SK-N-SH (cell line): ENCODE data around the gene HAUS3. TPM values are rescaled to one million over a fixed set of nuclear protein-coding genes. Genes with fewer than 3 reads are reported as not detected.

Experiments
- CTCF ChIA-PET: fragments of 300-600, 350-600 bp; formaldehyde crosslinking; extraction: SDS; loops from one replicate; lab custom pipeline; 2021; lab: Yijun Ruan, JAX
- POLR2A ChIA-PET: fragments of 350-600 bp; sonication (Branson Sonifier 250); formaldehyde crosslinking; extraction: SDS; loops from one replicate; lab custom pipeline; 2020; ENCODE audit warnings: antibody characterized with exemption, inconsistent platforms; lab: Yijun Ruan, JAX
- DNase-seq: peaks from one replicate; pipeline ENCODE4 v3.0.0; 2012
- H2AFZ ChIP-seq: fragments of 200-600 bp; sonication (generic); 2 replicates; pipeline ENCODE4 v1.8.1; 2016; ENCODE audit warnings: antibody characterized with exemption, mild to moderate bottlenecking, low read depth
- H3F3A ChIP-seq: fragments of 200-600 bp; sonication (generic); replicated peaks from 2 replicates; pipeline ENCODE3; 2016; ENCODE audit warnings: antibody characterized with exemption, mild to moderate bottlenecking; ENCODE audit not compliant: insufficient read depth
- H3K27ac ChIP-seq, 2 experiments: fragments of 200-500 bp in 1 of 2; fragments of 200-600 bp in 1 of 2; sonication (Bioruptor generic) in 1 of 2; sonication (generic), shearing (Covaris generic) in 1 of 2; 2 replicates each; pipeline versions ENCODE4 v1.5.1 to v1.6.1; 2014 to 2016; ENCODE audit warnings: low read depth in 2 of 2, inconsistent platforms in 1 of 2, low read length in 1 of 2, mild to moderate bottlenecking in 1 of 2, mixed read lengths in 1 of 2
- H3K27me3 ChIP-seq: fragments of 200-600 bp; sonication (generic), shearing (Covaris generic); 2 replicates; pipeline ENCODE4 v1.6.1; 2016; ENCODE audit warnings: mixed run types; ENCODE audit not compliant: insufficient read depth
- H3K36me3 ChIP-seq, 2 experiments: fragments of 200-500 bp in 1 of 2; fragments of 200-600 bp in 1 of 2; sonication (Bioruptor generic) in 1 of 2; sonication (generic) in 1 of 2; replicated peaks in 1 of 2; 2 replicates each; pipeline versions ENCODE3 to v1.5.1; 2014 to 2016; ENCODE audit warnings: low read length in 1 of 2, mild to moderate bottlenecking in 1 of 2; ENCODE audit not compliant: insufficient read depth in 2 of 2, control insufficient read depth in 1 of 2
- H3K4me1 ChIP-seq, 2 experiments: fragments of 200-500 bp in 1 of 2; fragments of 200-600 bp in 1 of 2; sonication (Bioruptor generic) in 1 of 2; sonication (generic), shearing (Covaris generic) in 1 of 2; 2 replicates each; pipeline versions ENCODE4 v1.5.1 to v1.6.1; 2014 to 2016; ENCODE audit warnings: low read depth in 1 of 2, low read length in 1 of 2, mixed run types in 1 of 2; ENCODE audit not compliant: insufficient read depth in 2 of 2, control insufficient read depth in 1 of 2
- H3K4me2 ChIP-seq: fragments of 200-600 bp; sonication (generic), shearing (Covaris generic); 2 replicates; pipeline ENCODE4 v1.6.1; 2017; ENCODE audit warnings: mixed run types
- H3K4me3 ChIP-seq, 2 experiments: fragments of 200-500 bp in 1 of 2; fragments of 200-600 bp in 1 of 2; sonication (Bioruptor generic) in 1 of 2; sonication (generic), shearing (Covaris generic) in 1 of 2; 2 replicates each; pipeline versions ENCODE4 v1.5.1 to v1.8.1; 2014 to 2016; ENCODE audit warnings: low read depth in 2 of 2, inconsistent platforms in 1 of 2, low read length in 1 of 2, mild to moderate bottlenecking in 1 of 2, mixed read lengths in 1 of 2, moderate library complexity in 1 of 2
- H3K79me2 ChIP-seq: fragments of 200-600 bp; sonication (generic); 2 replicates; pipeline ENCODE4 v1.8.1; 2017; ENCODE audit warnings: mild to moderate bottlenecking; ENCODE audit not compliant: insufficient read depth
- H3K9ac ChIP-seq: fragments of 200-600 bp; sonication (generic); 2 replicates; pipeline ENCODE4 v1.6.1; 2017; ENCODE audit warnings: mixed run types
- H3K9me2 ChIP-seq: fragments of 200-600 bp; sonication (generic); 2 replicates; pipeline ENCODE4 v1.6.1; 2017; ENCODE audit warnings: mixed run types
- H3K9me3 ChIP-seq: fragments of 200-600 bp; sonication (generic); 2 replicates; pipeline ENCODE4 v1.6.1; 2017; ENCODE audit warnings: mixed run types, mild to moderate bottlenecking, moderate library complexity
- H4K20me1 ChIP-seq: fragments of 200-600 bp; sonication (generic); 2 replicates; pipeline ENCODE4 v1.6.1; 2017; ENCODE audit warnings: mild to moderate bottlenecking, mixed run types; ENCODE audit not compliant: insufficient read depth
- EP300 ChIP-seq, 2 experiments: IDR thresholded peaks; 2 replicates each; pipeline versions ENCODE4 v1.4.0 to v1.6.1; 2012; ENCODE audit warnings: borderline replicate concordance in 1 of 2, low read depth in 1 of 2, low read length in 1 of 2
- EZH2phosphoT487 ChIP-seq: fragments of 200-600 bp; sonication (generic); IDR thresholded peaks from 2 replicates; pipeline ENCODE4 v1.6.1; 2017; ENCODE audit warnings: low read depth, mixed run types, mild to moderate bottlenecking, antibody characterized with exemption, moderate library complexity, borderline replicate concordance
- NFIC ChIP-seq: IDR thresholded peaks from 2 replicates; pipeline ENCODE4 v1.4.0; 2012; ENCODE audit warnings: borderline replicate concordance
- NRF1 ChIP-seq: IDR thresholded peaks from 2 replicates; pipeline ENCODE4 v1.6.1; 2012; ENCODE audit warnings: low read depth, mild to moderate bottlenecking, low read length
- RFX5 ChIP-seq: IDR thresholded peaks from 2 replicates; pipeline ENCODE4 v1.6.1; 2012; ENCODE audit warnings: mild to moderate bottlenecking, improper control_type of control experiment, low read length
- TAF1 ChIP-seq: IDR thresholded peaks from 2 replicates; pipeline ENCODE4 v1.6.1; 2012; ENCODE audit warnings: low read depth, mild to moderate bottlenecking, low read length, moderate library complexity, borderline replicate concordance
- YY1 ChIP-seq: IDR thresholded peaks from 2 replicates; pipeline ENCODE4 v1.4.0; 2012; ENCODE audit warnings: low read depth, mild to moderate bottlenecking
- WGBS: methylation state at CpG from one replicate; pipeline ENCODE4 v1.1.6; 2017; ENCODE audit warnings: low lambda C conversion rate; 5-methylcytosine and 5-hydroxymethylcytosine counted together
- polyA plus RNA-seq, 3 experiments: library from polyadenylated mRNA; depleted of rRNA; stranded (reverse); fragments of >200 nt; gene quantifications; 2 replicates each; pipeline ENCODE4 v1.2.3, GENCODE V29; 2012
- TF ChIP-seq, protein P1 (sequence below): IDR thresholded peaks from 2 replicates; pipeline ENCODE4 v1.4.0; 2012; ENCODE audit warnings: low read depth, borderline replicate concordance
- TF ChIP-seq, protein P2 (sequence below): fragments of 150-350 bp; IDR thresholded peaks from 2 replicates; pipeline ENCODE4 v1.6.1; 2016; ENCODE audit warnings: mild to moderate bottlenecking, low read depth, low read length
- TF ChIP-seq, protein P3 (sequence below): IDR thresholded peaks from 2 replicates; pipeline ENCODE4 v1.4.0; 2012; ENCODE audit warnings: low read depth
- TF ChIP-seq, protein P4 (sequence below): fragments of 200-600 bp; sonication (generic); IDR thresholded peaks from 2 replicates; pipeline ENCODE4 v1.6.1; 2017; ENCODE audit warnings: antibody characterized with exemption, mild to moderate bottlenecking, moderate library complexity
- TF ChIP-seq, protein P5 (sequence below): IDR thresholded peaks from 2 replicates; pipeline ENCODE4; 2012
- TF ChIP-seq, protein P6 (sequence below): fragments of 150-350 bp; IDR thresholded peaks from 2 replicates; pipeline ENCODE4 v1.6.1; 2017; ENCODE audit warnings: antibody characterized with exemption, low read length, low read depth, borderline replicate concordance

The HAUS3 gene
- polyA plus RNA-seq, 1 of the 3 experiments (the other 2 are of a cell fraction), result 6.3 TPM

DNA sequence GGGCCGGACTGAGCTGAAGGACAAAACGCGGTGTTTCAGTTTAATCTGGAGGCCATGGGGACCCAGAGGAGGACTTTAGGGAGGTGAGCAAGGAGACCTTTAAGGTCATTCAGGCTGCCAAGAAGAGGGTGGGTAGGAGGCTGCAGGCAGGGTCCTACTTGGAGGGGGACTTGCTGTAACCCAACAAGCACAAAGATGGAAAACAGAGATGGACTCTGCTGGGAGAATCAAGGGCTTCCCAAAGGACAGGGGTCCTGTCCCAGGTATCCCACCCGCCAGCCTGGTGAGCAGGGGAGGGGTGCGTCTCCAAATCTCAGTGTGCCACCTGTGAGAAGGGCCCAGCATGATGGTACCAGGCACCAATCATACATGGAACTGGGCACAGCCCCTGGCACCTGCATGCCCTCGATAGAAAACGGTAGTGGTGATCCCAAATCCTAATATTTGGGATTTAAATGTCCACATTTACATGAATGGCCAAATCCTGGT lies 3.9 kb upstream of the HAUS3 start (continued):
- TF ChIP-seq, protein P1, sequence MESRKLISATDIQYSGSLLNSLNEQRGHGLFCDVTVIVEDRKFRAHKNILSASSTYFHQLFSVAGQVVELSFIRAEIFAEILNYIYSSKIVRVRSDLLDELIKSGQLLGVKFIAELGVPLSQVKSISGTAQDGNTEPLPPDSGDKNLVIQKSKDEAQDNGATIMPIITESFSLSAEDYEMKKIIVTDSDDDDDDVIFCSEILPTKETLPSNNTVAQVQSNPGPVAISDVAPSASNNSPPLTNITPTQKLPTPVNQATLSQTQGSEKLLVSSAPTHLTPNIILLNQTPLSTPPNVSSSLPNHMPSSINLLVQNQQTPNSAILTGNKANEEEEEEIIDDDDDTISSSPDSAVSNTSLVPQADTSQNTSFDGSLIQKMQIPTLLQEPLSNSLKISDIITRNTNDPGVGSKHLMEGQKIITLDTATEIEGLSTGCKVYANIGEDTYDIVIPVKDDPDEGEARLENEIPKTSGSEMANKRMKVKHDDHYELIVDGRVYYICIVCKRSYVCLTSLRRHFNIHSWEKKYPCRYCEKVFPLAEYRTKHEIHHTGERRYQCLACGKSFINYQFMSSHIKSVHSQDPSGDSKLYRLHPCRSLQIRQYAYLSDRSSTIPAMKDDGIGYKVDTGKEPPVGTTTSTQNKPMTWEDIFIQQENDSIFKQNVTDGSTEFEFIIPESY, result no peak
- no peak for TF ChIP-seq NRF1
- TF ChIP-seq RFX5, result no peak
- no peak for TF ChIP-seq NFIC
- TF ChIP-seq, protein P2, sequence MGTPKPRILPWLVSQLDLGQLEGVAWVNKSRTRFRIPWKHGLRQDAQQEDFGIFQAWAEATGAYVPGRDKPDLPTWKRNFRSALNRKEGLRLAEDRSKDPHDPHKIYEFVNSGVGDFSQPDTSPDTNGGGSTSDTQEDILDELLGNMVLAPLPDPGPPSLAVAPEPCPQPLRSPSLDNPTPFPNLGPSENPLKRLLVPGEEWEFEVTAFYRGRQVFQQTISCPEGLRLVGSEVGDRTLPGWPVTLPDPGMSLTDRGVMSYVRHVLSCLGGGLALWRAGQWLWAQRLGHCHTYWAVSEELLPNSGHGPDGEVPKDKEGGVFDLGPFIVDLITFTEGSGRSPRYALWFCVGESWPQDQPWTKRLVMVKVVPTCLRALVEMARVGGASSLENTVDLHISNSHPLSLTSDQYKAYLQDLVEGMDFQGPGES, result no peak
- TF ChIP-seq, protein P3, sequence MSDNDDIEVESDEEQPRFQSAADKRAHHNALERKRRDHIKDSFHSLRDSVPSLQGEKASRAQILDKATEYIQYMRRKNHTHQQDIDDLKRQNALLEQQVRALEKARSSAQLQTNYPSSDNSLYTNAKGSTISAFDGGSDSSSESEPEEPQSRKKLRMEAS, result no peak
- TF ChIP-seq, protein P4, sequence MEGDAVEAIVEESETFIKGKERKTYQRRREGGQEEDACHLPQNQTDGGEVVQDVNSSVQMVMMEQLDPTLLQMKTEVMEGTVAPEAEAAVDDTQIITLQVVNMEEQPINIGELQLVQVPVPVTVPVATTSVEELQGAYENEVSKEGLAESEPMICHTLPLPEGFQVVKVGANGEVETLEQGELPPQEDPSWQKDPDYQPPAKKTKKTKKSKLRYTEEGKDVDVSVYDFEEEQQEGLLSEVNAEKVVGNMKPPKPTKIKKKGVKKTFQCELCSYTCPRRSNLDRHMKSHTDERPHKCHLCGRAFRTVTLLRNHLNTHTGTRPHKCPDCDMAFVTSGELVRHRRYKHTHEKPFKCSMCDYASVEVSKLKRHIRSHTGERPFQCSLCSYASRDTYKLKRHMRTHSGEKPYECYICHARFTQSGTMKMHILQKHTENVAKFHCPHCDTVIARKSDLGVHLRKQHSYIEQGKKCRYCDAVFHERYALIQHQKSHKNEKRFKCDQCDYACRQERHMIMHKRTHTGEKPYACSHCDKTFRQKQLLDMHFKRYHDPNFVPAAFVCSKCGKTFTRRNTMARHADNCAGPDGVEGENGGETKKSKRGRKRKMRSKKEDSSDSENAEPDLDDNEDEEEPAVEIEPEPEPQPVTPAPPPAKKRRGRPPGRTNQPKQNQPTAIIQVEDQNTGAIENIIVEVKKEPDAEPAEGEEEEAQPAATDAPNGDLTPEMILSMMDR, result no peak
- TF ChIP-seq, protein P5, sequence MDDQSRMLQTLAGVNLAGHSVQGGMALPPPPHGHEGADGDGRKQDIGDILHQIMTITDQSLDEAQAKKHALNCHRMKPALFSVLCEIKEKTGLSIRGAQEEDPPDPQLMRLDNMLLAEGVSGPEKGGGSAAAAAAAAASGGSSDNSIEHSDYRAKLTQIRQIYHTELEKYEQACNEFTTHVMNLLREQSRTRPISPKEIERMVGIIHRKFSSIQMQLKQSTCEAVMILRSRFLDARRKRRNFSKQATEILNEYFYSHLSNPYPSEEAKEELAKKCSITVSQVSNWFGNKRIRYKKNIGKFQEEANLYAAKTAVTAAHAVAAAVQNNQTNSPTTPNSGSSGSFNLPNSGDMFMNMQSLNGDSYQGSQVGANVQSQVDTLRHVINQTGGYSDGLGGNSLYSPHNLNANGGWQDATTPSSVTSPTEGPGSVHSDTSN, result no peak

DNA sequence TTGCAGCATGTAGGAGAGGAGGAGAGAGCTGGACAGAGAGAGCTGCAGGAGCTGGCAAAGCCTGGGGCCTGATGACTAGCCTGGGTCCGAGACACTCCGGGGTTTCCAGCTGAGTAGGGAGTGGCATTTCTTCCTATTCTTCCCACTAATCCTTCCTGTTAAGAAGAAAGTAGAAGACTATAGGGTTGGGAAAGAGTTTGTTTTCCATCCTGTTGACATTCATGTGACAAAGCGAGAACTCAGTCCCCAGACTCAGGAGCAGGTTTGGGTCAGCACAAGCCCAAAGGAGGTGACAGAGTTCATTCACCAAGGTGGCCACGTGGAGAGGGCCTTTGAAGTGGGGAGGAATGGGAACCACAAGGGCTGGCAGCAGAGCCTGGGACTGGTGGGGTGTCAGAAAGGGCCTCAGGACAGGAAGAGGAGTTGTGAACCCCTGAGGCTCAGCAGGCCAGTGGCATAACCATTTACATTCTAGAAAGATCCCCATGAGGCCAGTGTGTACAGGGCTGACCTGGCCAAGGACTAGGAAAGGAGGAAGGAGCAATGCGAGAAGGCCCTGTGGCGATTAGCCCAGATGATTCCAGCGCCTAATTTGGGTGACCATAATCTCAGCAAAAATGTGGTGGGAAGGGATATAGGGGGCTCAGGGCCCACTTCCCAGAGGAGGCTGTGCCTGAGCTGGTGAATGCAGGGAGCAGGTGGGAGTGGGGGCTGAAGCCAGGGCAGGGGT lies 3.3 kb upstream of the HAUS3 start:
- H3K4me2 ChIP-seq, result no peak overlapping the region
- H3K9ac ChIP-seq, result no peak overlapping the region
- TF ChIP-seq, protein P6, sequence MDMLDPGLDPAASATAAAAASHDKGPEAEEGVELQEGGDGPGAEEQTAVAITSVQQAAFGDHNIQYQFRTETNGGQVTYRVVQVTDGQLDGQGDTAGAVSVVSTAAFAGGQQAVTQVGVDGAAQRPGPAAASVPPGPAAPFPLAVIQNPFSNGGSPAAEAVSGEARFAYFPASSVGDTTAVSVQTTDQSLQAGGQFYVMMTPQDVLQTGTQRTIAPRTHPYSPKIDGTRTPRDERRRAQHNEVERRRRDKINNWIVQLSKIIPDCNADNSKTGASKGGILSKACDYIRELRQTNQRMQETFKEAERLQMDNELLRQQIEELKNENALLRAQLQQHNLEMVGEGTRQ, result no peak
- TF ChIP-seq EP300 (IDR thresholded peaks at IDR 0.05; ENCODE audit: borderline replicate concordance in 1 of 2, low read depth in 1 of 2, low read length in 1 of 2), result no peak
- TF ChIP-seq EZH2phosphoT487, result no peak
- TF ChIP-seq YY1, result no peak
- no peak for TF ChIP-seq TAF1
- H3K9me2 ChIP-seq, result no peaks in the 10 kb centered on the region
- H3F3A ChIP-seq, result peaks cover 10% of the 10 kb centered on the region
- peaks cover 16% of the 10 kb centered on the region for H3K79me2 ChIP-seq
- no peak overlapping the region for H2AFZ ChIP-seq
- no peaks in the 10 kb centered on the region for H3K27me3 ChIP-seq
- peaks cover 6 to 10% of the 10 kb centered on the region in 2 experiments; a peak in 3 of 4 replicates for H3K4me1 ChIP-seq
- 88% methylated on average over 7 of the region's 7 CpGs for WGBS
- ChIA-PET POLR2A (no interaction called here), CTCF (interaction anchor here (1.4 to 2.3 kb wide), 2 partner anchors 25 to 45 kb away, joined by 4 to 8 read pairs; no protein-coding TSS in a partner anchor)
- DNase-seq, result no peak
- H4K20me1 ChIP-seq, result peaks cover 11% of the 10 kb centered on the region; the same call in 1 of the 2 replicates
- peaks cover under 1 to 29% of the 10 kb centered on the region in 2 experiments for H3K36me3 ChIP-seq
- no peak overlapping the region for H3K4me3 ChIP-seq
- no peaks in the 10 kb centered on the region for H3K9me3 ChIP-seq
- no peak overlapping the region for H3K27ac ChIP-seq
